RPMI7951 (cell line): ENCODE data around the gene SMAD3. TPM values are rescaled to one million over a fixed set of nuclear protein-coding genes. Genes with fewer than 3 reads are reported as not detected.
A peak's percentile ranks its signal among the peaks of the same experiment; 100 is the strongest.
"Not testable (repeated sequence)": the region's sequence is repeated elsewhere in the genome, so short reads cannot be mapped to it uniquely, and the experiment has no call there.

ENCODE experiments used
- DNase-seq: peaks from one replicate; pipeline ENCODE4 v3.0.0-alpha.2; 2012; ENCODE audit warnings: low read depth
- total RNA-seq: library from RNA; depleted of rRNA; stranded (reverse); fragments of >200 nt; shearing (Covaris generic); gene quantifications from 2 replicates; pipeline ENCODE4 v1.2.3, GENCODE V29; 2014; rRNA removed

Gene SMAD3
- 17.7 and 19.7 TPM in 2 replicates for total RNA-seq

- DNase-seq = peak; percentile 96
Observed at GRCh38 chr15:67065531-67066005, at the start of gene SMAD3. SMAD3 (plus strand) TSS chr15:67065602; CDS start chr15:67066155, 553 bp downstream.

GRCh38 chr15:67017311-67017710 lies 48.1 kb upstream of the SMAD3 start:
- DNase-seq = peak; percentile 58

GRCh38 chr15:67018026-67018425 lies 47.4 kb upstream of the SMAD3 start:
- DNase-seq = no peak

- DNase-seq = no peak
Observed at GRCh38 chr15:67018441-67018840, 47.0 kb upstream of the SMAD3 start.

GRCh38 chr15:67019069-67019468 lies 46.3 kb upstream of the SMAD3 start:
- no peak for DNase-seq

- DNase-seq = no peak
Observed at GRCh38 chr15:67019884-67020520, 45.4 kb upstream of the SMAD3 start.

GRCh38 chr15:67020668-67021067 lies 44.7 kb upstream of the SMAD3 start:
- DNase-seq = not testable (repeated sequence)

GRCh38 chr15:67021455-67021854 lies 43.9 kb upstream of the SMAD3 start:
- DNase-seq = no peak

- DNase-seq = no peak
Observed at GRCh38 chr15:67022587-67023105, 42.8 kb upstream of the SMAD3 start.

- peak; percentile 43 for DNase-seq
Observed at GRCh38 chr15:67023517-67024313, 41.7 kb upstream of the SMAD3 start.

- DNase-seq = peak; percentile 98
Observed at GRCh38 chr15:67024314-67024997, 40.9 kb upstream of the SMAD3 start.

GRCh38 chr15:67024998-67025368 lies 40.4 kb upstream of the SMAD3 start:
- no peak for DNase-seq

GRCh38 chr15:67025719-67026609 lies 39.4 kb upstream of the SMAD3 start:
- DNase-seq = peak; percentile 90

- no peak for DNase-seq
Observed at GRCh38 chr15:67026610-67026967, 38.8 kb upstream of the SMAD3 start.

- not testable (repeated sequence) for DNase-seq
Observed at GRCh38 chr15:67028440-67028839, 37.0 kb upstream of the SMAD3 start.

- DNase-seq = no peak
Observed at GRCh38 chr15:67030036-67030762, 35.2 kb upstream of the SMAD3 start.

GRCh38 chr15:67031331-67031730 lies 34.1 kb upstream of the SMAD3 start:
- DNase-seq = no peak

GRCh38 chr15:67032608-67033007 lies 32.8 kb upstream of the SMAD3 start:
- no peak for DNase-seq

- DNase-seq = no peak
Observed at GRCh38 chr15:67033012-67033411, 32.4 kb upstream of the SMAD3 start.

GRCh38 chr15:67033571-67034044 lies 31.8 kb upstream of the SMAD3 start:
- DNase-seq = no peak
